HepG2 (cell line): ENCODE measurements around the gene ARID1A. TPM values are rescaled to one million over a fixed set of nuclear protein-coding genes. Genes with fewer than 3 reads are reported as not detected.

Experiments used
- ELF3 ChIP-seq: IDR thresholded peaks from 2 replicates; pipeline ENCODE4 v1.6.1; 2016; ENCODE audit warnings: missing genetic modification reagents, missing compliant biosample characterization
- FOXA1 ChIP-seq, 2 experiments: fragments of 450-650 bp in 1 of 2; sonication (generic) in 1 of 2; formaldehyde crosslinking in 1 of 2; IDR thresholded peaks; 2 replicates each; pipeline versions ENCODE4 v1.4.0 to v1.6.1; 2016 to 2020; ENCODE audit warnings: missing genetic modification reagents in 1 of 2
- FOXO1 ChIP-seq: sonication (generic); formaldehyde crosslinking; IDR thresholded peaks from 2 replicates; pipeline ENCODE4 v1.4.0; 2020; ENCODE audit warnings: missing genetic modification reagents
- GABPB1 ChIP-seq: IDR thresholded peaks from 2 replicates; pipeline ENCODE4 v1.6.1; 2016; ENCODE audit warnings: mild to moderate bottlenecking, missing genetic modification reagents, moderate library complexity, missing compliant biosample characterization
- GTF2F1 ChIP-seq: fragments of 150-350 bp; IDR thresholded peaks from 2 replicates; pipeline ENCODE4 v1.6.1; 2014; ENCODE audit warnings: low read length
- IKZF4 ChIP-seq: sonication (generic); formaldehyde crosslinking; IDR thresholded peaks from 2 replicates; pipeline ENCODE4 v1.5.1; 2020; ENCODE audit warnings: borderline replicate concordance, mild to moderate bottlenecking, low read depth, missing genetic modification reagents; ENCODE audit errors: not compliant biosample characterization
- KDM2A ChIP-seq: sonication (generic); formaldehyde crosslinking; IDR thresholded peaks from 2 replicates; pipeline ENCODE4 v1.4.0; 2020; ENCODE audit warnings: low read depth, missing genetic modification reagents, borderline replicate concordance
- KIAA2018 ChIP-seq: sonication (generic); formaldehyde crosslinking; IDR thresholded peaks from 2 replicates; pipeline ENCODE4 v1.5.0; 2020; ENCODE audit warnings: mild to moderate bottlenecking, missing genetic modification reagents, borderline replicate concordance
- MED13 ChIP-seq: sonication (generic); formaldehyde crosslinking; IDR thresholded peaks from 2 replicates; pipeline ENCODE4 v1.5.0; 2020; ENCODE audit warnings: missing genetic modification reagents
- PLSCR1 ChIP-seq: sonication (generic); formaldehyde crosslinking; IDR thresholded peaks from 2 replicates; pipeline ENCODE4 v1.5.0; 2020; ENCODE audit warnings: missing genetic modification reagents, mild to moderate bottlenecking, borderline replicate concordance
- ZC3H13 ChIP-seq: sonication (generic); formaldehyde crosslinking; IDR thresholded peaks from 2 replicates; pipeline ENCODE4 v1.8.1; 2023; ENCODE audit warnings: mild to moderate bottlenecking, missing genetic modification reagents, moderate library complexity
- ZFP90 ChIP-seq: sonication (generic); formaldehyde crosslinking; IDR thresholded peaks from 2 replicates; pipeline ENCODE4 v1.8.0; 2022; ENCODE audit warnings: missing genetic modification reagents, mild to moderate bottlenecking, inconsistent platforms, borderline replicate concordance
- ZFP91 ChIP-seq: sonication (generic); formaldehyde crosslinking; IDR thresholded peaks from 2 replicates; pipeline ENCODE4 v1.9.0; 2022; ENCODE audit warnings: missing genetic modification reagents, mild to moderate bottlenecking, borderline replicate concordance
- polyA plus RNA-seq, 8 experiments: library from polyadenylated mRNA; depleted of rRNA in 3 of 8; stranded (reverse) in 7 of 8; unstranded in 1 of 8; fragments of >200 nt; fragmentation: Illumina TruSeq in 4 of 8; extraction: Trizol in 4 of 8; gene quantifications; 2 replicates each; pipeline versions ENCODE4 v1.2.1 to v1.2.3, GENCODE V29; 2011 to 2016; ENCODE audit warnings: low read depth in 4 of 8, missing spikeins in 1 of 8, mixed read lengths in 1 of 8; ENCODE audit not compliant: insufficient read depth in 1 of 8
- total RNA-seq, 5 experiments: library from RNA; depleted of rRNA; stranded (reverse); fragments of >200 nt; fragmentation: Illumina TruSeq; extraction: Trizol; gene quantifications; 2 replicates each; pipeline ENCODE4 v1.2.3, GENCODE V29; 2016; ENCODE audit warnings: low read depth in 1 of 5

The ARID1A gene
- total and polyA plus RNA-seq, 2 of the 13 experiments (the other 11 are each of a cell fraction or from before 2014, with no cell fraction given) = 11.9 to 15.9 TPM

GRCh38 chr1:26787706-26788514 is 92.1 kb downstream of the ARID1A start, which contains the start of gene PIGV (continued):
- TF ChIP-seq KIAA2018 (CRISPR knock-in tag) (0 out of 2 replicates have a peak, but pooled peaks have one; percentile 22), GTF2F1 (no peak), ZFP91 (CRISPR knock-in tag) (peak; percentile 16; the same call in 1 of the 2 replicates), IKZF4 (CRISPR knock-in tag) (peak; percentile 91), FOXA1 (IDR thresholded peaks at IDR 0.05) (no peak), FOXA1 (CRISPR knock-in tag; IDR thresholded peaks at IDR 0.05) (peak; percentile 76), PLSCR1 (no peak), KDM2A (CRISPR knock-in tag) (peak; percentile 78; the same call in 1 of the 2 replicates), GABPB1 (CRISPR knock-in tag) (peak; percentile 92), FOXO1 (CRISPR knock-in tag) (0 out of 2 replicates have a peak, but pooled peaks have one; percentile 19), ZC3H13 (CRISPR knock-in tag) (no peak), ZFP90 (peak; percentile 40; the same call in 1 of the 2 replicates), ELF3 (CRISPR knock-in tag) (0 out of 2 replicates have a peak, but pooled peaks have one; percentile 18), MED13 (CRISPR knock-in tag) (0 out of 2 replicates have a peak, but pooled peaks have one; percentile 35)
